HuH-7.5 (cell line): ENCODE measurements around the gene SPAG5.

Experiments
- DNase-seq: peaks from one replicate; pipeline ENCODE4 v3.0.0; 2011; ENCODE audit warnings: low spot score

Gene SPAG5

DNA sequence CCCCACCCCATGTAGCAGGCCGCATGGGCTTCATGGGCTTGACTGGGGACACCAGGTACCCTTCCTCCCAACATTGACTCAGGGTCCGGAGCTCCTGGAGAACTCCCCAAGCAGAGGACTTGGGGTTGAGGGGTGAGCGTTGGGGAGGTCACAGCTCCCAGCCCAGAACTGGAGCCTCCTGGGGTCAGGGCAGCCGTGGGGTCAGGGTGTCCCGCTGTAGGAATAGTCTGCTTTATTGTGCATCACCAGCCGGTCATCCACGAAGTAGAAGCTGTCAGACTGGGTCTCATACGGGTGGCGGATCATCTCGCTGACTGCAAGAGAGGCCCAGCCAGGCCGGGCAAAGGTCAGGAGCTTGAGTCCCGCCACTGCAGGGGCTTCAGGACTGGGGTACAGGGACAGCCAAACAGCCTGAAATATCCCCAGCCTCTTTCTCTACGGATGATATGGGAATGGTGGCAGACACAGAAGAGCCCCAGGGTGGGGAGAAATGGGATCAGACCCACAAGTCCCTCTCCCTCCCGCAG is 51.7 kb downstream of the SPAG5 start:
- DNase-seq = no peak

DNA sequence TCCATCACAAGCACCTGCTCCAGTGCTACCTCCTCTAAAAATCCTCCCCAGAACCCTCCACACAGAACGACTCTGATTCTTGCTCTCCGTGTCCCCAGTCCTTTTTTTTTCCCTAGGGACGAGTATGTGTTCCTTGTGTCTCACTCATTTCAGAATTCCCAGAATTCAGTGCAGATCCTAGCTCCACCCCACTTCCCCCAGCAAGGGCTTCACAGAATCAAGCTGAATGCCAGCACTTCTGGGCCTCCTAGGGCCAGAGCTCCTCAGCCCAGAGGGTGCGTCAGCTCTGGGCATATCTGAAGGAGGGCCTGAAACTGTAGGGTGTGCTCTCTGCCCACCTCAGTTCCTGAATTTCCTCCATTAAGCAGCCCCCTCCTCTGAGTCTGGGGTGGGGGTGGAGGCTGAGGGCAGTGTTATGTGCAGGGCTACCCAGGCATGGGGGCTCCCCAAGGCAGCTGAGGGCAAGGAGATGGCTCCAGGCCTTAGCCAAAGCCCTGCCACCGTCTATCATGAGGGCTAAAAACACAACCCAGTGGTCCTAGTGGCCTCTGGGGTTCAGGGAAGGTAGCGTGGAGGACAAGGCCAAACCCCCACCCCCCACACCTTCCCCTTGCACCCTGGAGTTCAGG is 52.9 kb downstream of the SPAG5 start:
- no peak for DNase-seq

- no peak for DNase-seq
These were observed 53.7 kb downstream of the SPAG5 start for GRCh38 chr17:28545141-28545503.

- DNase-seq = no peak
These were observed 54.3 kb downstream of the SPAG5 start for GRCh38 chr17:28544402-28545140.

- DNase-seq = no peak
These were observed 57.4 kb downstream of the SPAG5 start for GRCh38 chr17:28541439-28541838.

DNA sequence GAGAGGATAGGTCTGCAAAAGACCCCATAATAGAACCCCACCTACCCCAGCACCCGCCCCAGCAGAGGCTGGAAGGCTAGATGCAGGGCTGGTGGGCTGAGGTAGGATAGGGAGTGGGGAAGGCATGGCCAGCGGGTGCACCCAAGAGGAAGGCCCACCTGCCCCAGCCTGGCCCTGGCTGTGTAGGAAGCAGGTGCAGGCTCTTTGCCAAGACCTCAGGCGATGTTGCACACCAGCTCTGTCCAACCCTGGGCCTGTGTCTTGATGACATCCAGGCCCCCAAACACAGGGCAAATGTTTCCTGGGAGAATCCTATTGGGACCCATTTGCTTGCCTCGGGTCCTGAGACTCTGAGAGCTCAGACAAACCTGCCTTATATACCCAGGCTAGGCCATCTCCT is 58.6 kb downstream of the SPAG5 start:
- no peak for DNase-seq

DNA sequence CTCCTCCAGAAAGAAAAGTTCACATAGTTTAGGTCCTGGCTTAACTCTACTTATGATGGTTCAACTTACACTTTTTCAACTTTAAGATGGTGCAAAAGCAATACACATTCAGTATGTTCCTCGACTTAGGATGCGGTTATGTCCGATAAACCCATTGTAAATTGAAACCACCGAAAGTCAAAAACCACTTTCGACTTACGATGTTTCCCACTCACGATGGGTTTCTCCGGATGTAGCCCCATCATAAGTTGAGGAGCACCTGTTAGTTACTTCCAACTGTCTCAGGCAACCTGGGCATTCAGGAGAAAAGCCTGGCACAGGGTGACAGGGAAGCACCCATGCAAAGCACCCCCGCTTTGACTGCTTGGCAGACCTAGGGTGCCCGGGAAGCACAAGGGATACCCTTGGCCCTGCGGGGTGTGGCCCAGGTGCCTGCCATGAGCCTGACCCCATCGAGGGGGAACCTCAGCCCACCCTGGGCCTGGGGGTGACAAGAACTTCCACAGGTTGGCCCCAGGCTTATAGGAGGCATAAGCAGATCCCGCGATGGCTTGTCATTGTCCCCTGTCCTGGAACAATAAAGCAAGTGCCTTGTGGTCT is 60.4 kb downstream of the SPAG5 start:
- no peak for DNase-seq

- DNase-seq = no peak
These were observed 61.6 kb downstream of the SPAG5 start for GRCh38 chr17:28537219-28537610.

GRCh38 chr17:28536532-28537218 is 62.1 kb downstream of the SPAG5 start:
- DNase-seq = no peak

DNA sequence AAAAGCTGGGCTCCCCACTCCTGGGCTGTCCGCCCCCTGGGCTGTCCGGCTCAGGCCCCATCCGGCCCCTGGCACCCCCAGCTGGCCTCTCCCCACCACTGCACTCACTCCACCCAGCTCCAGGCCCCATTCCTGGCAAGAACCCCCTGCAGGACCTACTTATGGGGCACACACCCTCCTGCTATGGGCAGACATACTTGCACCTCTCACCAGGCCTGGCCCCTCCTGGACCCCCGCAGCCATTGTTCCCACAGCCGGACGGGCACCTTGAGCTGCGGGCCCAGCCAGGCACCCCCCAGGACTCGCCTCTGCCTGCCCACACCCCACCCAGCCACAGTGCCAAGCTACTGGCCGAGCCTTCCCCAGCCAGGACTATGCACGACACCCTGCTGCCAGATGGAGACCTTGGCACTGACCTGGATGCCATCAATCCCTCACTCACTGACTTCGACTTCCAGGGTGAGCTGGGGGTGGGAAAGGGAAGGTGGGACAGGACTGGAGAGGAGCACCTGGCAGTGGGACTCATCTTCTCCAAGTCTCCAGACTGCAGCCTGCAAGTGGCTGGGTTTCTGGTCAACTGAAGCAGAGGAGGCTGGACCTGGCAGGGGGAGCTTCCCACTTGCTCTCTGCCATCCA is 64.0 kb downstream of the SPAG5 start:
- no peak for DNase-seq

DNA sequence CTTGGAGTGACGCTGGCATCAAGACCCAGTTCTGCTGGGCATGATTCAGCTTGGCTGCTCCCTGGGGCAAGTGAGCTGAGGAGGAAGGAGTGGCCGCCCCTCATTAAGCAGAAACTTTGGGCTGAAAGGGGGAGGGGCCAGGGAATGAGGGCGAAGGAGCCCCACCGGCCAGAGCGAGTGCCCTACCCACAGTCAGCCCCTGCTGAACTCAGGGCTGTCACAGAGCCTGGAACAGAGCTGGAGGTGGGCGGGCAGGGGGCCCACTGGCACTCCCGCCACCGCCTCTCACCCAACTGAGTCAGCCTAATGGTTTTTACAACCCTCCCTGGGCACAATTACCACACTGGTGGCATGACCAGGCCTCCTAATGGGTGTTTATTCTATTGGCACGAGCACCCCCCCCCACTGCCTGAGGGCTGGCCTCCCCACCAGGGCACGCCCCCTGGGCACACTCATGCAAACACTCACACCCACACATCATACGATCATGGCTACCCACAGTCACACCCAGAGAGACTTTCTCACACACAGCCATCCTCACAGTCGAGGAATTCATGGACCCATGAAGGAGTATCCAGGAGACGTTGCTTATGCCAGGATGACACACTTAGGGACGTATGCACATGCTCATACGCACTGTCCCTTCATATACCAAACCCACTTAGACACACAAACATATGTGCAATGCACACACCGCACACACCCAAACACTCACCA is 65.6 kb downstream of the SPAG5 start:
- DNase-seq = no peak

GRCh38 chr17:28532050-28532960 is 66.5 kb downstream of the SPAG5 start:
- DNase-seq = no peak

DNA sequence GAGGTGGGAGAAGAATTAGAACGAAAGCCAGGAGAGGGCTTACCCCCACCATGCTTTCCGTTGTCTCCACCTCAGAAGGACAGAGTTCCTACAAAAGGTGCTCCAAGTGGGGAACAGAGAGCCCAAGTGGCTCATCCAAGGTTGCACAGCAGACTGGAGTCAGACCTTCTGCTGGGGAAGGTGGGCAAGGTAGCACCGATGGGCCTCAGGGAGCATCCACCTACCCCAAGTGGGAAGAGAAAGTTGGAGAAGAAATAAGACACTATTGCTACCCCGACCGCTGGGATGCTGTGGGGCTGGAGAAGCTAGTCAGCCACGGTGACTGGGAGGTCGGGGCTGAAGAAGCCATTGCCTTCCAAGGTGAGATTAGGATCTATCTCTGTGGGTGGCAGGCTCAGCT is 67.9 kb downstream of the SPAG5 start:
- DNase-seq = no peak

GRCh38 chr17:28530250-28530649 is 68.6 kb downstream of the SPAG5 start:
- no peak for DNase-seq

GRCh38 chr17:28529013-28529400 is 69.8 kb downstream of the SPAG5 start:
- no peak for DNase-seq

GRCh38 chr17:28528327-28529012 is 70.4 kb downstream of the SPAG5 start:
- no peak for DNase-seq

GRCh38 chr17:28527859-28528258 is 71.0 kb downstream of the SPAG5 start:
- no peak for DNase-seq
